Lung (tissue), 12 donors: ENCODE results near the gene CSMD2. TPM values are rescaled to one million over a fixed set of nuclear protein-coding genes. Genes with fewer than 3 reads are reported as not detected.
A peak's percentile ranks its signal among the peaks of the same experiment; 100 is the strongest.

Experiments
- ATAC-seq: fragments of 200-7000 bp; cut with Tn5 transposase; one replicate; pipeline ENCODE4 v1.9.1; 2020; ENCODE audit warnings: moderate number of reproducible peaks; ENCODE audit not compliant: insufficient read depth, low FRiP score
- DNase-seq, 3 donors: peaks; one replicate each; pipeline ENCODE4 v3.0.0-alpha.2; 2013 to 2017
- H3K27ac ChIP-seq, 2 donors: one replicate each; pipeline ENCODE4 v1.5.1; 2013; ENCODE audit warnings: mild to moderate bottlenecking in 2 of 2, moderate library complexity in 2 of 2, control low read depth in 1 of 2, inconsistent platforms in 1 of 2, low read depth in 1 of 2, low read length in 1 of 2
- H3K27me3 ChIP-seq, 3 donors: one replicate each; pipeline ENCODE4 v1.5.1; 2013; ENCODE audit warnings: low read length in 2 of 3; ENCODE audit not compliant: control insufficient read depth in 3 of 3, insufficient read depth in 3 of 3
- H3K36me3 ChIP-seq, 4 donors: one replicate each; pipeline ENCODE4 v1.5.1; 2013; ENCODE audit warnings: low read length in 4 of 4, mild to moderate bottlenecking in 1 of 4, moderate library complexity in 1 of 4; ENCODE audit not compliant: control insufficient read depth in 4 of 4, insufficient read depth in 4 of 4
- H3K4me1 ChIP-seq, 5 donors: one replicate each; pipeline ENCODE4 v1.5.1; 2013; ENCODE audit warnings: low read length in 5 of 5, mild to moderate bottlenecking in 2 of 5, moderate library complexity in 1 of 5; ENCODE audit not compliant: control insufficient read depth in 5 of 5, insufficient read depth in 5 of 5
- H3K4me3 ChIP-seq: one replicate; pipeline ENCODE4 v1.5.1; 2013; ENCODE audit warnings: mild to moderate bottlenecking, control low read depth, moderate library complexity
- H3K9ac ChIP-seq, 2 donors: one replicate each; pipeline ENCODE4 v1.5.1; 2013; ENCODE audit warnings: low read length in 2 of 2, control low read depth in 1 of 2; ENCODE audit not compliant: insufficient read depth in 1 of 2
- H3K9me3 ChIP-seq, 4 donors: one replicate each; pipeline ENCODE4 v1.5.1; 2013; ENCODE audit warnings: low read length in 3 of 4, mild to moderate bottlenecking in 1 of 4, moderate library complexity in 1 of 4; ENCODE audit not compliant: control insufficient read depth in 4 of 4, insufficient read depth in 3 of 4
- CTCF ChIP-seq: IDR thresholded peaks from 2 replicates; pipeline ENCODE4 v1.5.1; 2012; ENCODE audit warnings: mild to moderate bottlenecking; ENCODE audit errors: control extremely low read depth, extremely low read depth
- WGBS, 2 donors: extraction: QIAGEN DNeasy Blood & Tissue Kit; methylation state at CpG; one replicate each; pipeline ENCODE4 v1.1.7; 2013; 5-methylcytosine and 5-hydroxymethylcytosine counted together
- polyA plus RNA-seq, 2 donors: library from polyadenylated mRNA; stranded (reverse); fragments of 200-250 nt; gene quantifications; one replicate each; pipeline ENCODE4 v1.2.1, GENCODE V29; 2013
- total RNA-seq, 2 donors: library from RNA; depleted of rRNA in 1 of 2; stranded (reverse); fragments of >200 nt in 1 of 2; gene quantifications; one replicate each; pipeline ENCODE4 v1.2.1, GENCODE V29; 2014 to 2021
- donor health status: control.
- donor health status: control.
- donor health status: Bipolar disorder and iron deficiency.
- donor health status: healthy.
- donor health status: DM: yes; HTN: yes; CAD: no.

The CSMD2 gene
- total and polyA plus RNA-seq, 4 donors, result 0.11 to 1.2 (median 0.39) TPM

GRCh38 chr1:34115233-34115632, 49.8 kb downstream of the CSMD2 start:
- no peak overlapping the region for H3K27ac ChIP-seq
- DNase-seq, result no peak
- H3K9ac ChIP-seq, result no peak overlapping the region
- no peak for ATAC-seq
- no peak for TF ChIP-seq CTCF
- H3K4me3 ChIP-seq, result no peak overlapping the region
- no peaks in the 10 kb centered on the region for H3K36me3 ChIP-seq
- H3K4me1 ChIP-seq, result no peaks in the 10 kb centered on the region
- 98 to 100% methylated on average over 1 of the region's 1 CpG for WGBS, 2 donors
- H3K9me3 ChIP-seq, result peaks cover 0 to 5% (median under 1%) of the 10 kb centered on the region in 4 donors
- H3K27me3 ChIP-seq, result no peaks in the 10 kb centered on the region

- Histone ChIP-seq H3K4me1 (no peaks in the 10 kb centered on the region), H3K4me3 (no peak overlapping the region), H3K9me3 (peaks cover 0 to 2% (median under 1%) of the 10 kb centered on the region in 4 donors), H3K9ac (no peak overlapping the region), H3K36me3 (no peaks in the 10 kb centered on the region), H3K27me3 (no peaks in the 10 kb centered on the region), H3K27ac (no peak overlapping the region)
- 51 to 56% methylated on average over 1 of the region's 1 CpG for WGBS, 2 donors
- DNase-seq (peak in 1 of 3 donors; percentile 2), ATAC-seq (no peak)
- no peak for TF ChIP-seq CTCF
Measured at GRCh38 chr1:34113887-34114286, 51.1 kb downstream of the CSMD2 start.

- peaks cover 0 to 2% (median 0%) of the 10 kb centered on the region in 4 donors for H3K9me3 ChIP-seq
- H3K9ac ChIP-seq, result no peak overlapping the region
- DNase-seq, result no peak
- 59 to 63% methylated on average over 2 of the region's 2 CpGs for WGBS, 2 donors
- no peak overlapping the region for H3K27ac ChIP-seq
- H3K4me3 ChIP-seq, result no peak overlapping the region
- ATAC-seq, result no peak
- TF ChIP-seq CTCF, result no peak
- no peaks in the 10 kb centered on the region for H3K27me3 ChIP-seq
- H3K36me3 ChIP-seq, result no peaks in the 10 kb centered on the region
- H3K4me1 ChIP-seq, result no peaks in the 10 kb centered on the region
Measured at GRCh38 chr1:34113362-34113761, 51.7 kb downstream of the CSMD2 start.

- Histone ChIP-seq H3K4me3 (no peak overlapping the region), H3K4me1 (no peaks in the 10 kb centered on the region), H3K27me3 (no peaks in the 10 kb centered on the region), H3K27ac (no peak overlapping the region), H3K9me3 (no peaks in the 10 kb centered on the region), H3K9ac (no peak overlapping the region), H3K36me3 (no peaks in the 10 kb centered on the region)
- DNase-seq (no peak), ATAC-seq (no peak)
- TF ChIP-seq CTCF, result no peak
- 92 to 94% methylated on average over 3 of the region's 3 CpGs for WGBS, 2 donors
Measured at GRCh38 chr1:34108711-34109110, 56.3 kb downstream of the CSMD2 start.
